ENCODE measurements around the gene DIPK1C.

DNA sequence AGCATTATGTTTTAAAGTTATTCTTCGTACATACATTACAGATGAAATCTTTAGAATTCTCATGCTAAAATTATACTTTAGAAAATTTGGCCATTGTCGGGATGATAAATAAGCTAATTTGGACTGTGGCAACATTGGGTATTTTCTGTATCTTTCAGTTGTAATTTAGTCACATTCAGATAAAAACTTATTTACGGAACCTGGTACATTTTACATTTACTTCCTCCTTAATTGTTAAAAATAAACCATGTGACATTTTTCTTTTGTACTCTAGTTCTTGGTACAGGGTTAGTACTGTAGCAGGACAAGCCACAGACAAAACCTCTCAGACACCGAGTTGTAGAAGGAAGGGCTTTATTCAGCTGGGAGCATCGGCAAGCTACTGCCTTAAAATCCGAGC is 43.3 kb upstream of the DIPK1C start:
- TF ChIP-seq, protein P1, sequence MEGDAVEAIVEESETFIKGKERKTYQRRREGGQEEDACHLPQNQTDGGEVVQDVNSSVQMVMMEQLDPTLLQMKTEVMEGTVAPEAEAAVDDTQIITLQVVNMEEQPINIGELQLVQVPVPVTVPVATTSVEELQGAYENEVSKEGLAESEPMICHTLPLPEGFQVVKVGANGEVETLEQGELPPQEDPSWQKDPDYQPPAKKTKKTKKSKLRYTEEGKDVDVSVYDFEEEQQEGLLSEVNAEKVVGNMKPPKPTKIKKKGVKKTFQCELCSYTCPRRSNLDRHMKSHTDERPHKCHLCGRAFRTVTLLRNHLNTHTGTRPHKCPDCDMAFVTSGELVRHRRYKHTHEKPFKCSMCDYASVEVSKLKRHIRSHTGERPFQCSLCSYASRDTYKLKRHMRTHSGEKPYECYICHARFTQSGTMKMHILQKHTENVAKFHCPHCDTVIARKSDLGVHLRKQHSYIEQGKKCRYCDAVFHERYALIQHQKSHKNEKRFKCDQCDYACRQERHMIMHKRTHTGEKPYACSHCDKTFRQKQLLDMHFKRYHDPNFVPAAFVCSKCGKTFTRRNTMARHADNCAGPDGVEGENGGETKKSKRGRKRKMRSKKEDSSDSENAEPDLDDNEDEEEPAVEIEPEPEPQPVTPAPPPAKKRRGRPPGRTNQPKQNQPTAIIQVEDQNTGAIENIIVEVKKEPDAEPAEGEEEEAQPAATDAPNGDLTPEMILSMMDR (IDR thresholded peaks at IDR 0.05): no peak
- TF ChIP-seq ZFX (IDR thresholded peaks at IDR 0.05; ENCODE audit: borderline replicate concordance): no peak

All from 22Rv1 (cell line).